GM18508 (cell line): Measurements from ENCODE around the gene ZRANB1.

ENCODE experiments used
- ATAC-seq: cut with Tn5 transposase; IDR thresholded peaks from one replicate; pipeline ENCODE4 v1.9.1; 2021; ENCODE audit warnings: moderate number of reproducible peaks; ENCODE audit not compliant: insufficient read depth, unreplicated experiment

The ZRANB1 gene

GRCh38 chr10:124918191-124918830 is 23.6 kb upstream of the ZRANB1 start:
- no peak for ATAC-seq

- no peak for ATAC-seq
Measured at GRCh38 chr10:124918906-124919305, 23.0 kb upstream of the ZRANB1 start.

- ATAC-seq, result no peak
Measured at GRCh38 chr10:124921261-124921660, 20.7 kb upstream of the ZRANB1 start.

GRCh38 chr10:124923684-124924083 is 18.2 kb upstream of the ZRANB1 start:
- no peak for ATAC-seq

GRCh38 chr10:124926548-124926947 is 15.4 kb upstream of the ZRANB1 start:
- ATAC-seq, result no peak

- ATAC-seq, result no peak
Measured at GRCh38 chr10:124928087-124928486, 13.8 kb upstream of the ZRANB1 start.

GRCh38 chr10:124928545-124928944 is 13.4 kb upstream of the ZRANB1 start:
- ATAC-seq, result no peak

- ATAC-seq, result no peak
Measured at GRCh38 chr10:124935946-124936345, 6.0 kb upstream of the ZRANB1 start.

GRCh38 chr10:124936813-124937212 is 5.1 kb upstream of the ZRANB1 start:
- ATAC-seq, result no peak

- no peak for ATAC-seq
Measured at GRCh38 chr10:124939290-124939689, 2.6 kb upstream of the ZRANB1 start.

GRCh38 chr10:124942317-124943169 is 620 bp downstream of the ZRANB1 start:
- no peak for ATAC-seq

GRCh38 chr10:124943301-124944092 is 1.6 kb downstream of the ZRANB1 start:
- ATAC-seq, result no peak

GRCh38 chr10:124944982-124945381 is 3.1 kb downstream of the ZRANB1 start:
- no peak for ATAC-seq

GRCh38 chr10:124946945-124947344 is 5.0 kb downstream of the ZRANB1 start:
- ATAC-seq, result no peak

GRCh38 chr10:124949543-124949942 is 7.6 kb downstream of the ZRANB1 start:
- ATAC-seq, result no peak

GRCh38 chr10:124952123-124952522 is 10.2 kb downstream of the ZRANB1 start:
- ATAC-seq, result no peak

GRCh38 chr10:124953421-124953820 is 11.5 kb downstream of the ZRANB1 start:
- ATAC-seq, result no peak

GRCh38 chr10:124955243-124955642 is 13.3 kb downstream of the ZRANB1 start:
- no peak for ATAC-seq

GRCh38 chr10:124955868-124956267 is 13.9 kb downstream of the ZRANB1 start:
- no peak for ATAC-seq

GRCh38 chr10:124956764-124957163 is 14.8 kb downstream of the ZRANB1 start:
- no peak for ATAC-seq

- ATAC-seq, result no peak
Measured at GRCh38 chr10:124957404-124957947, 15.6 kb downstream of the ZRANB1 start.
